Activated CD4-positive, alpha-beta T cell treated with anti-CD3 and anti-CD28 coated beads, Interleukin-2, amount 50 U/mL, for 16 hours (primary cell): ENCODE results near the gene TAF6L.
A peak's percentile ranks its signal among the peaks of the same experiment; 100 is the strongest.
"Not testable (repeated sequence)": the region's sequence is repeated elsewhere in the genome, so short reads cannot be mapped to it uniquely, and the experiment has no call there.

Experiments used
- DNase-seq: peaks from one replicate; pipeline ENCODE4 v3.0.0-alpha.2; 2020

TAF6L gene

GRCh38 chr11:62805961-62806441 is 34.8 kb downstream of the TAF6L start:
- DNase-seq: peak; percentile 41

GRCh38 chr11:62806611-62807121 is 35.5 kb downstream of the TAF6L start:
- no peak for DNase-seq

- no peak for DNase-seq
Measured at GRCh38 chr11:62810748-62811147, 39.6 kb downstream of the TAF6L start.

- no peak for DNase-seq
Measured at GRCh38 chr11:62811659-62812058, 40.5 kb downstream of the TAF6L start.

- DNase-seq: no peak
Measured at GRCh38 chr11:62816557-62816956, 45.4 kb downstream of the TAF6L start.

- no peak for DNase-seq
Measured at GRCh38 chr11:62817129-62817528, 45.9 kb downstream of the TAF6L start.

GRCh38 chr11:62823677-62824076 is 52.5 kb downstream of the TAF6L start:
- no peak for DNase-seq

GRCh38 chr11:62828130-62828529 is 56.9 kb downstream of the TAF6L start:
- not testable (repeated sequence) for DNase-seq

- no peak for DNase-seq
Measured at GRCh38 chr11:62830904-62831519, 59.8 kb downstream of the TAF6L start.

GRCh38 chr11:62831520-62832335 is 60.5 kb downstream of the TAF6L start, which contains the start of gene STX5:
STX5 (minus strand) TSS chr11:62832051; CDS start chr11:62831243, 808 bp downstream.
- peak; percentile 99 for DNase-seq

GRCh38 chr11:62832336-62833234 is 61.4 kb downstream of the TAF6L start, which contains the start of gene TEX54:
TEX54 (minus strand) TSS chr11:62832841.
- DNase-seq: no peak

GRCh38 chr11:62835336-62835735 is 64.1 kb downstream of the TAF6L start:
- no peak for DNase-seq
